GM20000 (cell line): ENCODE results near the gene SLC44A4.

Source experiments
- DNase-seq: peaks from one replicate; pipeline ENCODE4 v3.0.0; 2012; ENCODE audit warnings: low spot score
- TF ChIP-seq, protein P1 (sequence below): IDR thresholded peaks from 2 replicates; pipeline ENCODE4 v1.5.1; 2012; ENCODE audit warnings: mild to moderate bottlenecking, control low read depth; ENCODE audit errors: extremely low read depth, missing control alignments

Gene SLC44A4

DNA sequence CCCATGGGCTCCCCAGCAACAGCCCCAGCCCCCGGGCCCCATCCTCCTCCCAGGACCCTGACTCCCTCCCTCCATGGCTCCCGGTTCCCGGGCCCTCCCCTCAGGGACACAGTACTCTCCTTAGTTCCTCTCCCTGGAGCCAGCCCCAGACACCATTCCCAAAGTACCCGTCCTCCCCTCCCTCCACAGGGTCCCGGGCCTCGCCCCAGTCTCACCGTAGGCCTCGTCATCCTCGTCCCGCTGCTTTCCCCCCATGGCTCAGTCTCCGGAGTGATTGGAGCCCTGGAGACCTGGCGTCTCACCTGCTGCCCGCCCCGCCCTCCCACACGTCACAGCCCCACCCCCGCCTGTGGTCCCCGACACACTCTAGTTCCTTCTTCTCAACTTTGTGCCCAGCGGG lies at the start of gene SLC44A4:
SLC44A4 (minus strand) TSS at position 272 of the 400 bp plus-strand sequence; CDS start at position 255, 17 bp downstream.
- DNase-seq = no peak
- TF ChIP-seq, protein P1, sequence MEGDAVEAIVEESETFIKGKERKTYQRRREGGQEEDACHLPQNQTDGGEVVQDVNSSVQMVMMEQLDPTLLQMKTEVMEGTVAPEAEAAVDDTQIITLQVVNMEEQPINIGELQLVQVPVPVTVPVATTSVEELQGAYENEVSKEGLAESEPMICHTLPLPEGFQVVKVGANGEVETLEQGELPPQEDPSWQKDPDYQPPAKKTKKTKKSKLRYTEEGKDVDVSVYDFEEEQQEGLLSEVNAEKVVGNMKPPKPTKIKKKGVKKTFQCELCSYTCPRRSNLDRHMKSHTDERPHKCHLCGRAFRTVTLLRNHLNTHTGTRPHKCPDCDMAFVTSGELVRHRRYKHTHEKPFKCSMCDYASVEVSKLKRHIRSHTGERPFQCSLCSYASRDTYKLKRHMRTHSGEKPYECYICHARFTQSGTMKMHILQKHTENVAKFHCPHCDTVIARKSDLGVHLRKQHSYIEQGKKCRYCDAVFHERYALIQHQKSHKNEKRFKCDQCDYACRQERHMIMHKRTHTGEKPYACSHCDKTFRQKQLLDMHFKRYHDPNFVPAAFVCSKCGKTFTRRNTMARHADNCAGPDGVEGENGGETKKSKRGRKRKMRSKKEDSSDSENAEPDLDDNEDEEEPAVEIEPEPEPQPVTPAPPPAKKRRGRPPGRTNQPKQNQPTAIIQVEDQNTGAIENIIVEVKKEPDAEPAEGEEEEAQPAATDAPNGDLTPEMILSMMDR = no peak

DNA sequence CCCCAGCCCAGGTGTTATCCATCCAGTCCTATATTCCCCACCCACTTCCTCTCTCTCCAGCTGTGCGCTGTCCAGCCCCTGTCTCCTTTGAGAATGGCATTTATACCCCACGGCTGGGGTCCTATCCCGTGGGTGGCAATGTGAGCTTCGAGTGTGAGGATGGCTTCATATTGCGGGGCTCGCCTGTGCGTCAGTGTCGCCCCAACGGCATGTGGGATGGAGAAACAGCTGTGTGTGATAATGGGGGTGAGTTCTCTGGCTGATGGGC lies 49.8 kb upstream of the SLC44A4 start:
- TF ChIP-seq, protein P1 = no peak
- no peak for DNase-seq

DNA sequence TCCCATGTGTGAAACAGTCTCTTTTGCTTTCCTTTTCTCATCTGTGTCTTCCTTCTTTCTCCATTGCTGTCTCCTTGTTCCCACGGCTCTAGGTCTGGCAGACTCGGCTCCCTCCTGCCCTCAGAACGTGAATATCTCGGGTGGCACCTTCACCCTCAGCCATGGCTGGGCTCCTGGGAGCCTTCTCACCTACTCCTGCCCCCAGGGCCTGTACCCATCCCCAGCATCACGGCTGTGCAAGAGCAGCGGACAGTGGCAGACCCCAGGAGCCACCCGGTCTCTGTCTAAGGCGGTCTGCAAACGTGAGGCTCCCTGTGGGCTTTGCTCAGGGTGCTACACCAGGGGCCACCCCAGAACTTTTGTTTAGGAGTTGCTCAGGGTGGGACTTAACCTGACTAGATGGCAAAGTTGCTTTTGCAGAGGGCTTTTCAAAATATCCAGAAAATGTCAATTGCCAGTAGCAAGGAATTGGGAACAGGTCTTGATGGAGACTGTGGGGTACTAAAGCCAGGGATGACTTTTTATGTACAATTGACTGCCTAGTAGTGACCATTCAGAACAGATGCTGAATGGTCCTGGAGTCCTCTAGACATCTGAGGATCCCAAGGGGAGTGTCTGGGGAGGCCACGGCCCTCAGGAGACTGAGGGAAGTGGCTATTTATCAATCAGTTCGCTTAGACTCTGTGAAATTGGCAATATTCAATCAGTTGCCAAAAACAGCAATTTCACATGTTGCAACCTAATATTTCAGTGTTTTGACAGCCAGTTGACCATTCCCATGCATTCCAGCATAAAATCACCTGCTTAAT lies 49.3 kb upstream of the SLC44A4 start:
- TF ChIP-seq, protein P1 = no peak
- DNase-seq = no peak

DNA sequence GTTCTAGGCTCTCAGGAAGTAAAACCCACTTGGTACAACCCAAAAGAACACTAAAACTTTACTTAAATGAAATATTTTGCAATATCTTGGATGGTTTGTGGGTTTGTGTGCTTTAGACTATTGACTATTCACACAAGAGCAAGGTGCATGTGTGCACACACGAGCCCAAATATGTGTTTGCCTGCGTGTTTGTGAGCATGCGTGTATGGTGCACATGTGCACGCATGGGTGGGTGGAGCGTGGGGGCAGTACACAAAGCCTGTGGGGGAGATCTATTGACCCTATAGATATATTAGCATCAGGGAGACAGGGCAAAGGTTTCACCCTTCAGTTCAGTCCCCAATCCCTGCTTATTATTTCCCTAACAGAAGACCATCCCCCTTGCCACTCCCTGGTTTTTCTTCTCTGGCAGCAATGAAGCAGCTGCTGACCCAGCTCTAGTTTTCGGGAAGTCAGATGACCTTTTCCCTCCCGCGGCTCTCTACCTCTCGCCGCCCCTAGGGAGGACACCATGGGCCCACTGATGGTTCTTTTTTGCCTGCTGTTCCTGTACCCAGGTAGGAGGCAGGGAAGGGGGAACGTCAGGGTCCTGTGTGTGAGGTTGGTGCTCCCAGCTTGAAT lies 48.6 kb upstream of the SLC44A4 start, which contains the start of gene C2:
C2 (plus strand) TSS at position 476 of the 621 bp plus-strand sequence; CDS start at position 512, 36 bp downstream.
- TF ChIP-seq, protein P1 = no peak
- DNase-seq = no peak

DNA sequence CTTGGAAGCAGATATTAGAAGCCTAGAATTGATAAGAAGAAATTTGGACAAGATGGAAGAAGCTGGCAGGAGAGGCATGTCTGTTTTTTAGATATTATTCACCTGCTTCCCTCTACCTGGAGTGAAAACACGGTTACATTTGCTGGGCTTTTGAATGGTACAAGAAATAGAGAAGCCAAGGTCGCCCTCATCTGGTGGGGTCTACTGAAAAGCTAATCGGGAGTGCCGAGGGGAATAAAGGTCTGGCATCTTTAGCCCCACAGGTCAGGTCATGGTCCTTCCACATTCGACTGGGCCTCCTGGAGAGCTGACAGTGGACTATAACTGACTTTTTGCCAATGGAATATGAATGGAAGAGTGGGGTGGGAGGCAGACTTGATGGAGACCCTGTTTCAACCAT lies 44.1 kb upstream of the SLC44A4 start:
- TF ChIP-seq, protein P1 = peak; percentile 15
- DNase-seq = no peak

DNA sequence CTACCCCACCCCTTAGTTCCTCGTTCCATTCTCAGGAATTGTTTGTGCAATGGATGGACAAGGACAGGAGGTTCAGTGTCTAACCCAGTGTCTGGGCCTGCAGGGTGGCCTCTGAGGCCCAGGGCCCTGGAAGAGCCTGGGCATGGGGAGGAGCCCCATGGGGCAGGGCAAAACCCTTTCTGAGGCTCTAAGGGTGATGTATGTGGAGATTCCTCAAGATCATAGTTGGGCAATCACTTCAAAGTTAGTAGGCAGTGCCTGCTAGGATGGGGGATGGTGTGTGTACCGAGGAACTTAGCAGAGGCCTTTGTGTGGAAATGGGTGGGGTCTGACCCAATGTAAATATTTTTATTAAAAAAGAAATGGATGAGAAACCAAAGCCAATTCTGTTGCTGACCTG lies 42.0 kb upstream of the SLC44A4 start:
- TF ChIP-seq, protein P1 = no peak
- no peak for DNase-seq

DNA sequence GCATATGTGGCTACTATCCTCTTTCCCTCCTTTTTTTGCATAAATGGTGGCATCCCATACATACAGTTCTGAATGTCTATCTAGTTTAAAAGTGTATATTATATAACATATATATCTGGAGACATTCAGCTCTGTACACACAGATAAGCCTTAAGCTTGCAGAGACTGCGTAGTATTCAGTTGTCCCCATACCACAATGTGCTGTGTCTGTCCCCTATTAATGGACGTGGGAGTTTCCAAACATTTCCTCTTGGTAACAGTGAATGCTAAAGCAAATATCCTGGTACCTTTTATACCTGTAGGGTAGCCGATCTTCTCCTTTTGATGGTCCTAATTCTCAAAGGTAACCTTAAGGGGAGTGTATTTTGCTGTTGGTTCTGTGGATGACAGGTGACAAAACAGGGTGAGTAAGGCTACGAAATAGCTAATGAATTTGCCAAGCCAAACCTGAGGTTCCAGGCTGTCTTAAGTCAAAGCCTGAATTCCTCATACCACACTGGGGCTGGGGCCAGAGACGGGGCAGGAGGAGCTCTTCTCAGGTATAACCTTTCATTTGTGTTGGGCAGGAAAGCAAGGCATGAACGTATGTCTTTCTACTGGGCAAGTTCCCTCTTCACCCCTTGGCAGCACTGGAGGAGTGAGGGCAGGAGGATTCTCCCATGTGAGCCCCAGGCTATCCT lies 41.0 kb upstream of the SLC44A4 start:
- TF ChIP-seq, protein P1 = no peak
- no peak for DNase-seq
